ENCODE measurements around the gene UST.
"Not testable (repeated sequence)": the region's sequence is repeated elsewhere in the genome, so short reads cannot be mapped to it uniquely, and the experiment has no call there.

Gene UST

DNA sequence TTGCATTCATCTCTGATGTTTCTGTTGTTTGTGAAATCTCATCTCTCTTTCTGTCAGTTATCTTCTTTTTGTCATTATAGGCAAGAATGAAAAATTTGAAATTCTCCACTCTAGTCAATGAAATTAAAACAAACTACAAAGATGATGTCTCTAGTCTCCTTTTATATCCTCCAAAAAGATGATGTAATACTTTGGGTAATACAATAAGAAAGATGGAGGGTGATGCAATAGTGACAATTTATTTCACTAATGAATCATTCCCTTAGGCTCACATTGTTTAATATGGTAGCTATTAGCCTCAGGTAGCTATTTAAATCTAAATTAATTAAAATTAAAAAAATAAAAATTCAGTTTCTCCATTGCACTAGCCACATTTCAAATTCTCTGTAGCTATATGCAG is 145.4 kb downstream of the UST start:
- DNase-seq (ENCODE audit: low read depth in 1 of 2, low spot score in 1 of 2): no peak

DNA sequence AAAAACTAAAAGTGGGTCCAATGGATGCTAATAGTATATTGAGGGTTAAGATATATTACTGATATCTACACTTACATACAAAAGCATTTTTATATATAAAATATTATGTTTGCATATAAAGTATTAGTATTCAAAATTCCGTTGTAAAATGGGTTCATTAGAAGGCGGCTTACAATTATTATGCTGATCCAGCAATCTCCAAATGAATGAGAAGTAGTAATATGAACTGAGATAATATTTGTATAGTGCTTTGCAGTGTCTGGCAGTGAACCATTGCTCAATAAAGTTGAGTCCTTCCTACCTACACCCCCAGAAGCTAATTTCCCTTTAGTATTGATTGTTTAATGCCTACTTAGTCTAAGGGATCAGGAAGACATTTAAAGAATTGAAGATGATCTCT is 146.2 kb downstream of the UST start:
- DNase-seq (ENCODE audit: low read depth in 1 of 2, low spot score in 1 of 2): no peak

GRCh38 chr6:148893481-148893880 is 146.7 kb downstream of the UST start:
- no peak for DNase-seq (ENCODE audit: low read depth in 1 of 2, low spot score in 1 of 2)

DNA sequence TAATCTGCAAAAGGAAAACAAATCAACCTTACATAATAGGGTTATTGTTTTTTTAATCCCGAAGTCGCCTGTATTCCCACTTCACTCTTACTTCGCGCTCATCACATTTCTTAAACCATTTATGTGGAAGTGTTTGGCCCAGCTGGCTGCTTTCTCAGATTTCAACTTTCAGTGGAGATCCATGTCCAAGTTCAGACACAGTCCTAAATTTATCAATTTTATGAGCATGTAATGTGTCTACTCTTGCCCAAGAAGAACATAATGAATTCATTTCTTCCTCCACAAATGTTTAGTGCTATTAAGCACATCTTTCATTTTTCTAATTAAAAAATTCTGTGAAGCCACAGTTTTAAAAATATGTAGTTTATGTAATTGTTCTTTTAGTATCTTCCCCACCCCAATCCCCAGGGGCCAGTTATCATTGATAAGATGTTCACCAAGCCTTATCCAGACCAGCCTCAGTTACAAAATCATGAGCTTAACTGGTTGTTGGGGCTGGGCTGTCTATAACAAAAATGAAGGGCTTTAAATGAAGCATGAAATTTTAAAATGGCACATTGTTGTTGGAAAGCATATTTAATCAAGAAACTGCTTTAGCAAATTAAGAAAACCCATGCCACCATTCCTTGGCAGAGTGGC is 151.7 kb downstream of the UST start:
- no peak for DNase-seq (ENCODE audit: low read depth in 1 of 2, low spot score in 1 of 2)

- no peak for DNase-seq (ENCODE audit: low read depth in 1 of 2, low spot score in 1 of 2)
Observed at GRCh38 chr6:148904896-148905870, 158.4 kb downstream of the UST start.

DNA sequence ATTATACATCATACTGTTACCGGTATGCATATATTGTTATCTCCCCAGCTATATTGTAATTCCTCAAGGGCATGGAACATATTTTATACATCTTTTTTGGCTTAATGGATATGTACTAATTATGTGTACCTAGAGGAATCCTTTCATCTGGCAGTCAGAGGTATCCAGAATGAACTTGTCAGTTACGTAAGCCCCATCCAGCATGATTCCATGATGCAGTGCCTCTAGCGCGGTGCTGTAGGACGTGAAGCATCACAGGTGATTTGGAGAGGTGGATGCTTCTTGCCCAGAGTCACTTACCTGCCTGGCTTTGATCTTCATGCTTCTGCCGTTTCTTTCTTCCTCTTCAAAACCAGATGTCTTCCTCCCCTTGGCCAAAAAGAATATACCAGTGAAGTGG is 159.1 kb downstream of the UST start:
- no peak for DNase-seq (ENCODE audit: low read depth in 1 of 2, low spot score in 1 of 2)

GRCh38 chr6:148906386-148906785 is 159.6 kb downstream of the UST start:
- no peak for DNase-seq (ENCODE audit: low read depth in 1 of 2, low spot score in 1 of 2)

DNA sequence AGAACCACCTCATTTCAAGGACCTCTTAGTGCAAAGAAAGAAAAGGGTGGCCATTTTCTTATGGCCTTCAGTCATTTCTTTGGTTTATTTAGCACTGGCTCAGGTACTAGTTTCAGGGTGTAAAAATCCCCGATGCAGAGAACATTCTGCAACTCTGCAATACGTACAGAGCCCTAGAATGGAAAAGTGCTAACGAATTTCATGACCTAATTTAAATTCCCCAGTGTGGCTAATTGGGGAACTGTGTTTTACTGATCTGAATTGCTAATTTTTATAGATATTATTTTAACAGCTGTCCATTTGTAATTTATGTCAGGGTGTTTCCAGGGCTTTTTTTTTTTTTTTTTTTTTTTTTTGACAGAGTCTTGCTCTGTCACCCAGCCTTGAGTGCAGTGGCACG is 160.7 kb downstream of the UST start:
- DNase-seq (ENCODE audit: low read depth in 1 of 2, low spot score in 1 of 2): no peak

- no peak for DNase-seq (ENCODE audit: low read depth in 1 of 2, low spot score in 1 of 2)
Observed at GRCh38 chr6:148912252-148912651, 165.4 kb downstream of the UST start.

DNA sequence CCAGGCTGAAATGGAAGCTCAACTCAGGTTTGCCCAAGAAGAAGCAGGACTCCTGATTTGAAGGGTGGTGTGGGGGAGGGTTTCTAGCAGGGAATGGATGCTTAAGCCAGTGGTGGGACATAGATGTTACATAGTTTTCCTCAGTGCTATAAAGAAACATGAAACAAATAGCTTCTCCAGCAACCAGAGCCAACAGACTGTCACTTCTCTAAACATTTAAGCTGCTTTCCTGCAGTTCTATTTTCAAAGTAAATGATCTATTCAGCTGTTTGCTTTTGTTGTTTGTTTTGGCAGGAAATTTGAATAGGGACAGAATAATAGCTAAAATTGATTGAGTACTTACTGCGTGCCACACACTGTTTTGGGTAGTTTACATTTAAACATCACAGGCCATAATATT is 169.0 kb downstream of the UST start:
- DNase-seq (ENCODE audit: low read depth in 1 of 2, low spot score in 1 of 2): no peak

GRCh38 chr6:148916485-148916884 is 169.7 kb downstream of the UST start:
- not testable (repeated sequence) for DNase-seq (ENCODE audit: low read depth in 1 of 2, low spot score in 1 of 2)

- no peak for DNase-seq (ENCODE audit: low read depth in 1 of 2, low spot score in 1 of 2)
Observed at GRCh38 chr6:148924226-148925012, 177.6 kb downstream of the UST start.

DNA sequence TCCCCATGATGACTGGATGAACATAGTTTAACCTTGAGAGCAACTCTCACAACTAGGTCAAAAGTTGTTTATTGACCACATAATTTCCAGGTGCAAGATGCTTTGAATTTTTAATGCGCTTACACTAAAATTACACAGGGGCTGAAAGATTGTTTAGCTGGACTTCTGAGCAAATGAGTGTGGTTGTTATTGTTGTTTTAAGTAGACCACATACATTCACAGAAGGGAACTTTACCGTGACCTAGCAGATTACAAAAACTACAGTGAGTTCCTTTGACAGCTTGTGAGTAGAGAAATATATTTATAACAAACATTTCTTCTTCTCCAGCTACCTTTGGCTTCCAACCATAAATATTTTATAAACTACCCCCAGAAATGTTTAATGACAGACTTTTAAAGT is 178.9 kb downstream of the UST start:
- DNase-seq (ENCODE audit: low read depth in 1 of 2, low spot score in 1 of 2): no peak

DNA sequence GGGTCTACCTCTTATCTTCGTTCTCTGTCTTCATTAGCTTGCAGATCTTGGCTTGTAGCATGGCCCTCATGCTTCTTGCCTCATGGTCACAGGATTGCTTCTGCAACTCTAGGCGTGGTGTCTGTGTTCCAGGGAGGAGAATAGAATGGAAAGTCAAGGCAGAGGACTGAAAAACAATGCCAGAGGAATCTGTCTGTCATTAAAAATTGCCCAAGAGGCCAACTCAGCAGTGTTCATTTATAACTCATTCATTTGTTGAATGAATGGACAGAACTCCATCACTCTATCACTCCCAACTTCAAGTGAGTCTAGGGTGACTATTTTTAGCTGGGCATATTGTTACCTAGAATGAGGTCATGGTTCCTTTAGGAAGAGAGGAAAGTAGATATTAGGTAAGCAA is 179.6 kb downstream of the UST start:
- no peak for DNase-seq (ENCODE audit: low read depth in 1 of 2, low spot score in 1 of 2)

- no peak for DNase-seq (ENCODE audit: low read depth in 1 of 2, low spot score in 1 of 2)
Observed at GRCh38 chr6:148927586-148927985, 180.8 kb downstream of the UST start.

- DNase-seq (ENCODE audit: low read depth in 1 of 2, low spot score in 1 of 2): no peak
Observed at GRCh38 chr6:148928811-148929210, 182.0 kb downstream of the UST start.

DNA sequence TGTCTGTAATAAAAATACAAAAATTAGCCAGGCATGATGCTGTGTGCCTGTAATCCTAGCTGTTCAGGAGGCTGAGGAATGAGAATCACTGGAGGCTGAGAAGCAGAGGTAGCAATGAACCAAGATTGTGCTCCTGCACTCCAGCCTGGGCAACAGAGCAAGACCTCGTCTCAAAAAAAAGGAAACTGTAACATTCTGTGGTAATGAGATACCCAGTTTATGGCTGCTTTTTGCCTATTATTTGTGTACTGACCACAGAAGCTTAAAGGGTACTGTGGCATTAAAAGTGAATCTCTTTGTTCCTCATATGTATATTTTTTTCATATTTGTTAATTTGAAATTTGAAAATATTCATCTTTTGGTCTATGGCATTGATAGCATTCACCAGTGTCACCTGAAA is 185.4 kb downstream of the UST start:
- DNase-seq (ENCODE audit: low read depth in 1 of 2, low spot score in 1 of 2): no peak

DNA sequence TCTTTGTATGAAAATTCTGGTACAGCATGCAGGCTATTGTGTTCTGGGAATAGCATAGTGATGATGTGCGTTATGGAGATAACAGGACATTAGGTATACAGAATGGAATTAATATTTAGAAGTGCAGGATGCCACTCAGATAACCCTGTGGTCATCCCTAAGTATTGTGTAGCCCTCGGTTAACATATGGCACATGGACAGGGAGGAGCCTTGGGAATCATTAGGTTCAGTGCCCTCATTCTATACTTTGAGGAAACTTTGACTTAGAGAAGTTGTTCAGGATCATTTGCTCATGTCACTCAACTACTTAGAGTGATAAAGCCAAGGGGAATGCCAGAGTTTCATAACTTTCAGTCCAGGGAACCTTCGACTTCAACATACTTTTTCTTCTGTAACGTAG is 185.9 kb downstream of the UST start:
- no peak for DNase-seq (ENCODE audit: low read depth in 1 of 2, low spot score in 1 of 2)

DNA sequence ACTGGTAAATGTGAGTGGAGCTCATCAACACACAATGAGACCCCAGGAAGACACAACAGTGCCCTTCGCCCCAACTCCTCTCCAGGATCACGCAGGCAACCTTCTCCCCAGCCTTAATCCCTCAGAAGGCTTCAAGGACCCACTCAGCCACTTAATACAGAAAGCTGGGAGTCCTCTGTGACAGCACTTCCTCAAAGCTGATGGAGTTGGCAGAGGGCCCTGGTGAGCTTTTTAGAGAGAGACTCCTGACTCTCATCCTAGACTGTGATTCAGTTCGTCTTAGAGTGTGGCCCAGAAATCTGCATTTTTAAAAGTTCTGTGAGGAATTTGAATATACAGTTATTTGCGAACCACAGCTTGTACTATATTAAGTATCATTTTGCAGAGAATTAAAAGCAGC is 187.7 kb downstream of the UST start:
- DNase-seq (ENCODE audit: low read depth in 1 of 2, low spot score in 1 of 2): no peak

DNA sequence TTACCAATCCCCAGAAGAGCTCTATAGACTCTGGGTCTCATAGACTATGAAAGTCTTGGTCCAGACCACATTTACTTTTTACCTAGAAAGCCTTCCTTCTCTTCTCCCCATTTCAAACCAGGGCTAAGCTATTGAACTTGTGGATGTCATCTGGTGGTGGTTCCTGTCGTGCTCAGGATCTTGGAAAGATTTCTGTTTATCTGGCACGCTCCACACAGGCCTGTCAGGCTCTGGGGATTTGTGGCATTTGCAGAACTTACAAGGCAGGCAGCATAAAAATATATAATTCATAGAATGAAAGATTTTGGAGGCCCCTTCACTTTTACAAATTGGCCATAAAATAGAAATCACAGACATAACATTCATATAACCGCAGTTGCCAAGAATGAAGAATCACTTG is 188.1 kb downstream of the UST start:
- no peak for DNase-seq (ENCODE audit: low read depth in 1 of 2, low spot score in 1 of 2)

GRCh38 chr6:148935705-148936435 is 189.0 kb downstream of the UST start:
- DNase-seq (ENCODE audit: low read depth in 1 of 2, low spot score in 1 of 2): no peak
